GM12892 (cell line): ENCODE results near the gene EPHA10.

Experiments used
- POLR2A ChIP-seq: IDR thresholded peaks from 2 replicates; pipeline ENCODE4 v1.6.1; 2011; ENCODE audit warnings: low read depth, low read length, control low read depth
- POLR2AphosphoS5 ChIP-seq: IDR thresholded peaks from 2 replicates; pipeline ENCODE4 v1.6.1; 2011; ENCODE audit warnings: low read depth, low read length, control low read depth
- TAF1 ChIP-seq: IDR thresholded peaks from 2 replicates; pipeline ENCODE4 v1.6.1; 2011; ENCODE audit warnings: low read depth, mild to moderate bottlenecking, control low read depth, low read length, borderline replicate concordance

- no peak for TF ChIP-seq POLR2A
- TF ChIP-seq POLR2AphosphoS5: no peak
- TF ChIP-seq TAF1: no peak
Observed at GRCh38 chr1:37691497-37692077, 73.3 kb downstream of the EPHA10 start.
